Endometrium (tissue), 2 donors: Measurements from ENCODE around the gene APOM.

Experiments
- FAIRE-seq: peaks from 2 replicates; lab custom pipeline; 2012; peaks lifted over from hg19 to GRCh38; lab: Jason Lieb, UNC
- donor health status: control.
- donor health status: control.

Gene APOM

DNA sequence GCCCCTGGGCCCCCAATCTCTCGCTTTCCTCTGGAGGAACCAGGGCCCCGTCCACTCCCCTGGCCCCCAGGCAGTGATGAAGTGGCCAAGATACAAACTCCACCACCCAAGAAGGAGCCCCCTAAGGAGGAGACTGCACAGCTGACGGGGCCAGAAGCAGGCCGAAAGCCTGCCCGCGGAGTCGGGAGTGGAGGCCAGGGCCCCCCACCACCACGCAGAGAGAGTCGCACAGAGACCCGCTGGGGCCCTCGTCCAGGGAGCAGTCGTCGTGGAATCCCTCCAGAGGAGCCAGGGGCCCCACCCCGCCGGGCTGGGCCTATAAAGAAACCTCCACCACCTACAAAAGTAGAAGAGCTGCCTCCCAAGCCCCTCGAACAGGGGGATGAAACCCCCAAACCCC, 24.5 kb upstream of the APOM start:
- no peak for FAIRE-seq

DNA sequence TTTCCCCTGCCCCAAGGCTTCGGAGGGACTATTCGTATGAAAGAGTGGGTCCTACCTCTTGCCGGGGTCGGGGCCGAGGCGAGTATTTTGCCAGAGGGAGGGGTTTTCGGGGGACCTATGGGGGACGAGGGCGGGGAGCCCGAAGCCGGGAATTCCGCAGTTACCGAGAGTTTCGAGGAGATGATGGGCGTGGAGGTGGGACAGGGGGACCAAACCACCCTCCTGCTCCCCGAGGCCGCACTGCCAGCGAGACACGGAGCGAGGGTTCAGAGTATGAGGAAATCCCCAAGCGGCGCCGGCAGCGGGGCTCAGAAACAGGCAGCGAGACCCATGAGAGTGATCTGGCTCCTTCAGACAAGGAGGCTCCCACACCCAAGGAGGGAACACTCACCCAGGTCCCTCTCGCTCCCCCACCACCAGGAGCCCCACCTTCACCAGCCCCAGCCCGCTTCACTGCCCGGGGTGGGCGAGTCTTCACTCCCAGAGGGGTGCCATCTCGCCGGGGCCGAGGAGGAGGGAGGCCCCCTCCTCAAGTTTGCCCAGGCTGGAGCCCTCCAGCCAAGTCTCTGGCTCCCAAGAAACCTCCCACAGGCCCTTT, 23.9 kb upstream of the APOM start:
- no peak for FAIRE-seq

DNA sequence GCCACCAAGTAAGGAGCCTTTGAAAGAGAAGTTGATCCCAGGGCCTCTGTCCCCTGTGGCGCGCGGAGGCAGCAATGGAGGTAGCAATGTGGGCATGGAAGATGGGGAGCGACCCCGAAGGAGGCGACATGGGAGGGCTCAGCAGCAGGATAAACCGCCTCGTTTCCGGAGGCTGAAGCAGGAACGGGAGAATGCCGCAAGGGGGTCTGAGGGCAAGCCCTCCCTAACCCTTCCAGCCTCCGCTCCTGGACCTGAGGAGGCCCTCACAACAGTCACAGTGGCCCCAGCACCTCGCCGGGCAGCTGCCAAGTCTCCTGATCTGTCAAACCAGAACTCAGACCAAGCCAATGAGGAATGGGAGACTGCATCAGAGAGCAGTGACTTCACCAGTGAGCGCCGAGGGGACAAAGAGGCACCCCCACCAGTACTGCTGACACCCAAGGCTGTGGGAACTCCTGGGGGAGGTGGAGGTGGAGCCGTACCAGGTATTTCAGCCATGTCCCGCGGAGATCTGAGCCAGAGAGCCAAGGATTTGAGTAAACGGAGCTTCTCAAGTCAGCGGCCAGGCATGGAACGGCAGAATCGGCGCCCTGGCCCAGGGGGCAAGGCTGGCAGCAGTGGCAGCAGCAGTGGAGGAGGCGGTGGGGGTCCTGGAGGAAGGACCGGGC, 23.3 kb upstream of the APOM start:
- no peak for FAIRE-seq

DNA sequence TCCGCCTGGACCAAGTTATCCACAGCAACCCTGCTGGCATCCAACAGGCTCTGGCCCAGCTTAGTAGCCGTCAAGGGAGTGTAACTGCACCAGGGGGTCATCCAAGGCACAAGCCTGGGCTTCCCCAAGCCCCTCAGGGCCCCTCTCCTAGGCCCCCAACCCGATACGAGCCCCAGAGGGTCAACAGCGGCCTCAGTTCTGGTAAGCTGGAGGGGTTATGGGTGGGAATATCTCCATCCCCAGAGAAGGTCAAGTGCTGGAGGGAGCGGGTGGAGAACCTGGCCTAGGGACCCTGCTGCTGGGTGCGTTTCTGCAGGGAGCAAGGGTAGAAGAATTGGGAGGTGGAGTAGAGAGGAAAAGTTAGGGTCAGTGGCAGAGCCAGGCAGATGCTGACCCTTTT, 22.2 kb upstream of the APOM start:
- FAIRE-seq: no peak

DNA sequence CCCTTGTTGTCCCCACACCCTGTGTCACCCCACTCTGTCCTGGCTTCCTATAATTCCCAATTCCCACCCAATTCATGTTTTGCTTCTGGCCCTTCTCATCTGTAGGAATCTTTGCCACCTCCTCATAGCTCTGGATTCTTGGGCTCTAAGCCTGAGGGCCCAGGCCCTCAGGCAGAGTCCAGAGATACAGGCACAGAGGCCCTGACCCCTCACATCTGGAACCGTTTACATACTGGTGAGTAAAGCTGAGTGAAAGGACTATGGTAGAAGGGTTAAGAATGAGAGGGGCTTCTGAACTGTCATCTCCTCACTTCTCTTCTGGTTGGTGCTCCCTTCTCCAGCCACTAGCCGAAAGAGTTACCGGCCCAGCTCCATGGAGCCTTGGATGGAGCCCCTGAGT, 21.6 kb upstream of the APOM start:
- FAIRE-seq: no peak

DNA sequence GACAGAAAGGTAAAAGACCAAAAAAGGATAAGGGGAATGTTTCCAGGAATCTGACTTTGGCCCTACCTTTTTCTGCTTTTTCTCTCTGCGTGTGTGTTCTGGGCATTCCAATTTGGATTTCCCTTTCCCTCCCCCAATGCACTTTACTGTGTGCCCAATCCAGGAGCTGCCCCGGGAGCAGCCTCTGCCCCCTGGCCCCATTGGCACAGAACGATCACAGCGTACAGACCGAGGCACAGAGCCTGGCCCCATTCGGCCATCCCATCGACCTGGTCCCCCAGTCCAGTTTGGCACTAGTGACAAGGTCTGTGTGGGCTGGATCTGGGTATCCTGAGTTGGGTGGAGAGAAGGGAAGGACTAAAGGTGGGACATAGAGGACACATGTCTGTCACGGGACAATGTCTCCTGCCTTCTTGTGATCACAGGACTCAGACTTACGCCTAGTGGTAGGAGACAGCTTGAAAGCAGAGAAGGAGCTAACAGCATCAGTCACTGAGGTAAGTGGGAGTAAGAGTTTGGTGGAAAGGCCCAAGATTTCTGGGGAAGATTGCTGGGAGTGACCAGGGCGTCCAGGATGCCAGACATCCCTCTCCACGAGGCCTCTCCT, 20.6 kb upstream of the APOM start:
- no peak for FAIRE-seq

DNA sequence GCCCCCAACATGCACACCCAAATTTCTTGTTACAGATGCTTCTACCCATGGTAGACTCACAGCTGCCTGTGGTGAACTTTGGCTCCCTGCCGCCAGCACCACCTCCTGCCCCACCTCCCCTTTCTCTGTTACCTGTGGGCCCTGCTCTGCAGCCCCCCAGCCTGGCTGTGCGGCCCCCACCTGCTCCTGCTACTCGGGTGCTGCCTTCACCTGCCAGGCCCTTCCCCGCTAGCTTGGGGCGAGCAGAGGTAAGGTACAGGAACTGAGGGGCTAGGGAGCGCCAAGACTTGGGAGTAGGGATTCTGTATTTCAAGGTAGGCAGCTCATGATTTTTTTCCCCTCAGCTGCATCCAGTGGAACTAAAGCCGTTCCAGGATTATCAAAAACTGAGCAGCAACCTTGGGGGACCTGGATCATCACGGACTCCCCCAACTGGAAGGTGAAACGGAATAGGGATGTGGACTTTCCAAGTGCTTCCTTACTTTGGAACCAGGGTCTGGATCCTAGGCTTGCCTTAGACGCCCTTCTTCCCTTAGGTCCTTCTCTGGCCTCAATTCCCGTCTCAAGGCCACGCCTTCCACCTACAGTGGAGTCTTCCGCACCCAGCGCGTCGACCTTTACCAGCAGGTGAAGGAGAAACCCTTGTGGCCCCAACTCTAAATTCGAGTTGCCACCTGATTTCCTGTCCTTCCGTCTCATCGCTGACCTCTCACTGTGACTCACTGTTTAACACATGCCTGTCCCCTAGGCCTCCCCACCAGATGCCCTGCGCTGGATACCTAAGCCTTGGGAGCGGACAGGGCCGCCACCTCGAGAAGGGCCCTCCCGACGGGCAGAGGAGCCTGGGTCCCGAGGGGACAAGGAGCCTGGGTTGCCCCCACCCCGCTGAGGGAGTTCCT, 18.7 kb upstream of the APOM start:
- no peak for FAIRE-seq

DNA sequence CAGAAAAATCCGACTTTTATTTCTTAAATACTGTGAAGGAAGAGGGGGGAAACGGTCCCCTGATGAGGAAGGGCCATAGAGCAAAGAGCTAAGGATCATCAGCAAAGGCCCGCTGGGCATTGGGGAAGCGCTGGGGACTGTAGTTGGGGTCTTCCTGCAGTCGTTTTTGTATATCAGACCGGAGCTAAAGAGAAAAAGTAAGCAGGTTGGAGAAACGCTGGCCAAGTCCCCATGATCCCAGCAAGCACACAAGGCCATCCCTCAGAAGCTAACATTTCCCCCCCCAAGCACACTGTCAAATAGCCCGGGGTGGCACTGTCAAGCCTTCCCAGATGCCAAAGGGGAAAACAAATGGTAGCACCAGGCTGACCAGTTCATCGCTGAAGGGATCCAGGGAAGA, 16.7 kb upstream of the APOM start:
- FAIRE-seq: no peak

DNA sequence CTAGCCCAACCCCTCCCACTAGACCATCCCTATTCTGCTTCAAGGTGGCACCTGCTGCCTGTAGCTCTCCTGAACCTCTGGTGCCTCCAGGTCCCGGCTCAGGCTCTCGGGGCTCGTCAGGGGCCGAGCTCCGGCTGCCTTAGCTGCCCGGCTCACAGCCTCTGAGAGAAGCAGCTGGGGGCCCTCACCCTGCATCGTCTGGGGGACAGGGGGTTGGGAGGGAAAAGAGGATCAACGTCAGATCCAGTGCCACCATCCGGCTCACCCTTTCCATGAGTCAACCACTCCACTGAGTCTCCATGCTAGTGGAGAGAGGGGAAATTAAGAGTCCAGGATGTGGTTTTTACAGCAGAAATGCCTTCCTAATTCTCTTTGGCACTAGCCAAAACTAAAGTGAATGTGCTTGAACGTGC, 16.2 kb upstream of the APOM start:
- no peak for FAIRE-seq

DNA sequence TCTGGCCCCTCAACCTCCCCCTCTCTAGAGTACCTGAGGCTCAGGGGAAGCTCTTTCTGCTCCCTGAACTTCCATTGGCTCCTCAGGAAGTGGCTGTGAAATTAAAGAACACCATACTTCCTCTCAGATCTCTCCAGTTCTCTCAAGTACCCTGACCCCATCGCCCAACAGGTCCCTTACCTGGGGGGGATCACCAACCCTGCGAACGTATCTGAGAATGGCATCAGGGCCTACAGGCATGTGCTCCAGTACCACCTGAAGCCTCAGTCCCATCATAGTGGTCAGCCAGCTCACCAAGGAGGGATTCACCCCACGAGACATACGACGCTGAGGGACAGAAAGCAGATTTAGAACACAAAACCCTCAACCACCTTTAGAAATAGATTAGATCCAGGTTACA, 15.1 kb upstream of the APOM start:
- no peak for FAIRE-seq

DNA sequence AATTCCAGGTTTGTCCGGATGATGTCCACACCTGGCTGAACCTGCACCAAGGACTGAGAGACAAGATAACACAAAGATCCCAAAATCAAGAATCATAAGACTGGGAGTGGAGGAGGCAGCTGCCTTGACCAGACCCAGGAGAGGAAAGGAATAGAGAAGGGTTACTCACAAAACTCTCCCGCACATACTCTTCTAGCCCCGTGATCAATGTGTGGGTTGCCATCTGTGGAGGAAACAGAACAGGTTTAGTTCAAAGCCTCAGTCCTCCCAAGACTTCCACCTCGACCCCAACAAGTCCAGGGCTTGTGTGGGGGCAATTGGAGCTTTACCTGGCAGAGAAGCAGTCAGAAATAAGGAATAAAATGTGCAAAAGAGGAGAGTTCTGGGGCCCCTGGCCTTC, 14.3 kb upstream of the APOM start:
- no peak for FAIRE-seq

DNA sequence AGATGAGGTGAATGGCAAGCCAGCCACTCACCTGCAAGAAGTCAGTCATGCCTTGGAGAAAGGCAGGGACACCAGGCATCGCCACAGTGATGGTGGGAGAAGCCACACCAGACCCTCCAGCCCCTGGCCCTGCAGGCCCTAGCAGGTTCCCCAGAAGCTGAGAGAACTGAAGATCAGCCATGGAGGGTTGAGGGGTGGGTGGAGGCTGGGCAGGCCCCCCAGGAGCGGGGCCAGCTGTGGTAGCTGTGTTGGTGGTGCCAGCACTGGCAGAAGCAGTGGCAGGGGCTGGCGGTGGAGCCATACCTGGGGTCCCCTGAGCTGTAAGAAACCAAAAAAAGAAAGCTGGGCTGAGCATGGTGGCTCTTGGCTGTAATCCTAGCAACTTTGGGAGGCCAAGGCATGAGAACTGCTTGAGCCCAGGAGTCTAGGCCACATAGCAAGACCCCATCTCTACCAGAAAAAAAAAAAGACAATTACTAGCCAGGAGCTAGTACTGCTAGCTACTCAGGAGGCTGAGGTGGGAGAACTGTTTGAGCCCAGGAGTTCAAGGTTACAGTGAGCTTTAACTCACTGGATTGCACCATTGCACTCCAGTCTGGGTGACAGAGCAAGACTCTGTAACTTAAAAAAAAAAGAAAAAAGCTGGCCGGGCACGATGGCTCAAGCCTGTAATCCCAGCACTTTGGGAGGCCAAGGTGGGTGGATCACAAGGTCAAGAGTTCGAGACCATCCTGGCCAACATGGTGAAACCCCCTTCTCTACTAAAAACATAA, 12.7 kb upstream of the APOM start:
- FAIRE-seq: no peak

DNA sequence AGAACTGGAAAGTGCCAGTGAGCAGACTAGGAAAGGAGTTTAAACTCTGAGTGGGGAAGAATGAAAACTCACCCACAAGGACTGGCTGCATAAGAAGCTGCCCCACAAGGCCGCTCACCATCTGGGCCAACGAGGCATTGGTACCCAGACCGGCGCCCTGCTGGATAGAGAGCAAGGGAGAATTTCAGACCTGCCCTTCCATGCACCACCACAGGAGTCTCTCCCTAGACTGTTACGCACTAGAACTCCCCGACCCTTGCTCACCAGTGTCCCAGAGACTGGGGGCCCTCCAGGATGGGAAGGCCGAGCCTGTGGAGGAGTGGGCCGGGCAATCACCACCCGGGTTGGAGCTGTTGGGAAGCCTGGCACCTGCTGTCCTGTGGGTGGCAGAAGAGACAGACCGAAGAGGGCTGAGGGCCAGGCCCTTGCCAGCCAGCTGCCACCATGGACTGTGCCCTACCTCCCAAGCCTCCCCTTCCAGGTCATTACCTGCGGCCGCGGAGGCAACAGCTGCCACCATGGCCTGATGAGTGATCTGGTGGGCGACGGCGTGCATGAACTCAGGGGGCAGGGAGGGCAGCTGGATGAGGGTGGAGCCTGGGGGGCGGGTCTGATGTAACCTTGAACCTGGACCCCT, 11.8 kb upstream of the APOM start:
- FAIRE-seq: no peak

DNA sequence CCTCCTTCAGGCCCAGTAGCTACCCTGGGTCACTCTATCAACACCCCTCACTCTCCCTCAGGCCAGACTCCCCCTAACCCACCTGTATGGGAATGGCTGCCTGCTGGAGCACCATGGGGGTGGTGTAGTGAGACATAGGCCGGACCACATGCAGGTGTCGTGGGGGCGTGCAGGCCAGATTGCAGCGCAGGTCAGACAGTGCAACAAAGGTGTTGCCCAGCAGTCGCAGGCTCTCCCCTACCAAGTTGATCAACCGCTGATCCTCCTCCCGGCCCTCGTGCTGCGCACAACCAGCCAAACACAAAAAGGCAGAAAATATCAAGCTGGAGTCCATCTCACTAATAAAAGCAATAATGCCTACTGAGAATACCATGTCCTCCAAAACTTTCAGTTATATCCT, 10.4 kb upstream of the APOM start:
- no peak for FAIRE-seq

DNA sequence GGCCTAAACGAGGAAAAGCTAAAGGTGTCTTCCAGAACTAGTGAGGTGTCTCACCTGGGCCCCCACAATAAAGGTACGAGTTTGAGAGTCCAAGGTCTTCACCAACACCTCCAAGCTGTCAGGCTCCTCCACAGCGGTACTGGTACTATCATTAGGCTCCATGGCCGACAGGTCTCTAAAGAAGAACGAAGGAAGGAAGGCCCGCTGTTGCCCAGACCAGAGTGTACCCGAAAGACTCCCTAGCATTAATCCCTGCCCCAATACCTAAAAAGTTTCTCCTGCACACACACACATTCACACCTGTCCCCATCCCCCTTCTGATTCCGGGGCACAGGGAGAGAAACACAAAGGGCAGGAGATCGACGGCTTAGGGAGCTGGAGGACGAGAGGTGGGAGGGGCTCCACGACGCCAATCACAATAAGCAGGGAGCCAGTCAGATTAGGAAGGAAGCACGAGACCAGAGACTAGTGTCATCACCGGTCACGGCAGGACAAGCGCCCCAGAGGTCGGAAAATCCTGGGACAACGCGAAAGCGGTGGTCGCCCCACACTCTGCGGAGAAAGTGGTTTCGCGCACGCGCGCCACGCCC, 4.0 kb upstream of the APOM start:
- no peak for FAIRE-seq

DNA sequence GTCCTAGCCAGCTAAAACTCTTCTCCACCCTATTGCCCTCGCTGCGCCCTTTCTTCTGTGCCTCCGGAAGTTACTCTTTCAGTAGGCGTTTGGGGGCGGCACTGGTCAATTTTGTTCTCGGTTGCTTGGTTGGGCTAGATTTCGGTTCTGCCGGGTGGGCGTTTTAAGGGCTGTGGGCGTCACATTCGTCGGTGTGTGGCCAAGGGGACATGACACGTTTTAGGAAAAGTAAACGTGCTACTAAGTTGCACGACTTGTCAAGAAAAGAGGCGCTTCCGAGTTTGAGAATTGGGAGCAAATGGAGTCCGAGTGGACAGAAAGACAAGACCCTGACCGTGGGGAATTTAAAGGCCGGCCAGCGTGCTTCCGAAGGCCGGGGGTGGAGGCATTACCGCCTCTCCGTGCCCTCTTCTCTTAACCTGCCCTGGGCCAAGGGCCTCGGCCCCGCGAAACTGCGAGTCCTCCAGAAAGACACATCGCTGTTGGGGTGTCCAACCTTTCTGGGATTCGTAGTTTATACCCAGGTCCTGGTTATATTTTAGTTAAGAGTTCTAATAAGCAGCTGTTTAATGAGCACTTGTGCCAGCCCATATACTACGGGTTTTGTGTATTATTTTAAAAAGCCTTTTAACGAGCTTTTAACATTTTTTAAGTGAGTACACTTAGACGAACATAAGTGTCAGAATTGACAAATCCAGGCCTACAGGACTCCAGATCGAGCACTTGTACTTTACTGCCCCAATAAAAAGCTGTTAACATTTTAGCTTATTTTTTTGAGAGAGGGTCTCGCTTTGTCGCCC, 2.6 kb upstream of the APOM start:
- no peak for FAIRE-seq

DNA sequence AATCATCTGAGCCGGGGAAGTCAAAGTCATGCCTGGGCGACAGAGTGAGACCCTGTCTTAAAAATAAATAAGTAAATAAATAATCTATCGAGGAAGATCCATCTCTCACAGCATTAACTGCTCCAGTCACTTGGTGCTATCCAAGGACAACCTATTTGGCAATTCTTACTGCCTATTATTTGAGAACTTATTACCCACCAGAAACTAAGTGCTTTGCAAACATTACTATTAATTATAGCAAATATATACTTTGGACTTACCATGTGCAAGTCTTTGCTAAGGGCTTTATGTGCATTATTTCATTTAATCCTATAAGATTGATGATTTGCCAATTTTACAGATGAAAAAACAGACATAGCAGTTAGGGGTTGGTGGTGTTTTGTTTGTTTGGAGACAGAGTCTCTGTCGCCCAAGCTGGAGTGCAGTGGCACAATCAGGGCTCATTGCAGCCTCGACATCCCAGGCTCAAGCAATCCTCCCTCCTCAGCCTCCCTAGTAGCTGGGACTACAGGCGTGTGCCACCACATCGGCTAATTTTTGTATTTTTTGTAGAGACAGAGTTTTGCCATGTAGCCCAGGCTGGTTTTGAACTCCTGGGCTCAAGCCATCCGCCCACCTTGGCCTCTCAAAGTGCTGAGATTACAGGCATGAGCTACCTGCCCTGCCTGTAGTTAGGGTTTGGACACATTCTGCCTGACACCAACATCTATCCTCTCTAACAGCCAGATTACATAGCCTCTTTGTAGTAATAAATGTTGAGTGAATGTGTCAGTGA, 933 bp upstream of the APOM start:
- no peak for FAIRE-seq

DNA sequence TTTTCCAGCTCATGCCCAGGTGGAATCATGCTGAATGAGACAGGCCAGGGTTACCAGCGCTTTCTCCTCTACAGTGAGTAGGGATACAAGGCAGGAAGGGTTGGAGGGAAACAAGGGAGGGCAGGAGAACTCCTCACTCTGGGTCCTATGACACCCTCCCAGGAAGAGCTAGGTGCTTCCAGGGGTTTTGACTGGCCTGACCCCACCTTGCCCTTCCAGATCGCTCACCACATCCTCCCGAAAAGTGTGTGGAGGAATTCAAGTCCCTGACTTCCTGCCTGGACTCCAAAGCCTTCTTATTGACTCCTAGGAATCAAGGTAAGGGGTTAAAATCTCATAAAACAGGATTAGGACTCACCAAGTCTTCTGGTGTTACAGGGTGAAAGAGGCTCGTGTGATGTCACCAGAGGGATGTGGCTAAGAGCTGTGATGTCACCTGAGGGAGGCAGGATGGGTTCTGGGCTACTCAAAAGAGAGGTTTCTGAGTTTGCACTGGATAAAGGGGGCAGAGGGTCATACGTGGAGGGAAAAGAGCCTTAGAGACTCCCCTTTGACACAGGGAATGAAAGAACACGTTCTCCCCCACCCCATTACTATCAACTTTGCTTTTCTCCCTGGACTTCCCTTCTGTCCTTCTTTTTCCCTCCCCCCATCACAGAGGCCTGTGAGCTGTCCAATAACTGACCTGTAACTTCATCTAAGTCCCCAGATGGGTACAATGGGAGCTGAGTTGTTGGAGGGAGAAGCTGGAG, 1.9 kb downstream of the APOM start:
- FAIRE-seq: no peak

DNA sequence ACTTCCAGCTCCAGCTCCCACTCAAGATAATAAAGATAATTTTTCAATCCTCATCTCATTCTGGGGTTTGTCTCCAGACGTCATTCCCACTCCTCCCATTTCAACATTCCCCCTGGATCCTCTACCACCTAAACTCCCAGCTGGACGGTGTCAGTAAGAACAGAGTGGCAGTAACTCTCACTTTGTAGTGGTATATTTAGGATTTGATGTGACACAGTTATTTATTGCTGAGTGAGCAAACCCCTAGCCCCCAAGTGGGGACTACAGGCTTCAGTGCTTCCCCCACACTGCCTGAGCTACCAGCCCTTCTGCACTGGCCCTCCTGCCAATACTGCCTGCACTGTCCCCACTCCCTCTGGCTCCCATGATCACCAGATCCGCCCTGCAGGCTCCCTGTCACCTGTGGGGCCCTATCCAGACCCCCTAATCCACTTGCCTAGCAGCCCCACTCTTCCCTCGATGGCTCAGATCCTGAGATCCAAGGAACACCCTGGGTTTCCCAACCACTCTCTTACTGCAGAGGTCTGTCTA, 2.5 kb downstream of the APOM start:
- FAIRE-seq: no peak
